ENCODE data around the gene KANK2. TPM values are rescaled to one million over a fixed set of nuclear protein-coding genes. Genes with fewer than 3 reads are reported as not detected.
A peak's percentile ranks its signal among the peaks of the same experiment; 100 is the strongest.

The KANK2 gene
- total and polyA plus RNA-seq, 12 donors, result 23.7 to 395 (median 133) TPM

GRCh38 chr19:11230621-11231386, 33.5 kb upstream of the KANK2 start:
- intact Hi-C loops (cut with DNase I), result no loop called here
- Histone ChIP-seq H3K36me3 (replicated peaks in 1 of 2) (peaks cover 0 to 6% of the 10 kb centered on the region in 2 donors), H3K27me3 (no peaks in the 10 kb centered on the region), H3K9me3 (replicated peaks in 1 of 3) (no peaks in the 10 kb centered on the region), H3K27ac (no peak overlapping the region), H3K4me3 (no peak overlapping the region), H3K4me1 (replicated peaks in 1 of 2) (no peaks in the 10 kb centered on the region)
- WGBS, 4 donors, result 75 to 86% (median 79%) methylated on average over 5 to 7 of the region's 7 CpGs
- TF ChIP-seq POLR2A (IDR thresholded peaks at IDR 0.05) (no peak), CTCF (IDR thresholded peaks at IDR 0.05) (no peak)
- peak in 1 of 7 donors; percentile 33 for DNase-seq

- Histone ChIP-seq H3K27me3 (no peaks in the 10 kb centered on the region), H3K27ac (no peak overlapping the region), H3K36me3 (replicated peaks in 1 of 2) (peaks cover 0 to 8% of the 10 kb centered on the region in 2 donors), H3K4me1 (replicated peaks in 1 of 2) (no peaks in the 10 kb centered on the region), H3K4me3 (no peak overlapping the region), H3K9me3 (replicated peaks in 1 of 3) (no peaks in the 10 kb centered on the region)
- intact Hi-C loops (cut with DNase I), result no loop called here
- no peak for DNase-seq
- TF ChIP-seq POLR2A (IDR thresholded peaks at IDR 0.05) (no peak), CTCF (IDR thresholded peaks at IDR 0.05) (no peak)
- 87 to 90% (median 89%) methylated on average over 12 to 14 of the region's 14 CpGs for WGBS, 4 donors
Observed at GRCh38 chr19:11227195-11227886, 30.0 kb upstream of the KANK2 start.

GRCh38 chr19:11226716-11227166, 29.4 kb upstream of the KANK2 start:
- Histone ChIP-seq H3K27me3 (no peaks in the 10 kb centered on the region), H3K4me1 (replicated peaks in 1 of 2) (no peaks in the 10 kb centered on the region), H3K9me3 (replicated peaks in 1 of 3) (no peaks in the 10 kb centered on the region), H3K27ac (no peak overlapping the region), H3K36me3 (replicated peaks in 1 of 2) (peaks cover 0 to 14% of the 10 kb centered on the region in 2 donors), H3K4me3 (no peak overlapping the region)
- 81 to 94% (median 83%) methylated on average over 1 of the region's 1 CpG for WGBS, 4 donors
- TF ChIP-seq CTCF (IDR thresholded peaks at IDR 0.05) (no peak), POLR2A (IDR thresholded peaks at IDR 0.05) (no peak)
- no peak for DNase-seq
- intact Hi-C loops (cut with DNase I), result no loop called here

- H3K4me3 ChIP-seq, result no peak overlapping the region
- 74 to 98% (median 89%) methylated on average over 3 of the region's 3 CpGs for WGBS, 4 donors
- intact Hi-C loops (cut with DNase I), result no loop called here
- H3K27me3 ChIP-seq, result no peaks in the 10 kb centered on the region
- H3K9me3 ChIP-seq (replicated peaks in 1 of 3), result no peaks in the 10 kb centered on the region
- TF ChIP-seq CTCF (IDR thresholded peaks at IDR 0.05), result no peak
- TF ChIP-seq POLR2A (IDR thresholded peaks at IDR 0.05), result no peak
- H3K4me1 ChIP-seq (replicated peaks in 1 of 2), result no peaks in the 10 kb centered on the region
- H3K36me3 ChIP-seq (replicated peaks in 1 of 2), result peaks cover 0 to 21% of the 10 kb centered on the region in 2 donors
- no peak overlapping the region for H3K27ac ChIP-seq
- no peak for DNase-seq
Observed at GRCh38 chr19:11225815-11226214, 28.5 kb upstream of the KANK2 start.

Measured in adrenal gland (tissue), 12 donors.